NCI-H2227 treated with DMSO at 0.1 percent for 48 hours (cell line): ENCODE results near the gene ZNF175.

Source experiments
- DNase-seq: peaks from one replicate; lab custom pipeline; 2025; lab: John Stamatoyannopoulos, UW

The ZNF175 gene

GRCh38 chr19:51550848-51551672 lies 20.0 kb upstream of the ZNF175 start:
- no peak for DNase-seq

GRCh38 chr19:51551673-51552432 lies 19.2 kb upstream of the ZNF175 start:
- no peak for DNase-seq

- no peak for DNase-seq
These were observed 18.5 kb upstream of the ZNF175 start for GRCh38 chr19:51552608-51552995.

GRCh38 chr19:51552996-51553725 lies 17.9 kb upstream of the ZNF175 start:
- no peak for DNase-seq

- no peak for DNase-seq
These were observed 11.8 kb upstream of the ZNF175 start for GRCh38 chr19:51559240-51559639.

- DNase-seq = no peak
These were observed 10.7 kb upstream of the ZNF175 start for GRCh38 chr19:51560339-51560738.

GRCh38 chr19:51564791-51565190 lies 6.3 kb upstream of the ZNF175 start:
- DNase-seq = no peak

GRCh38 chr19:51565583-51565982 lies 5.5 kb upstream of the ZNF175 start:
- no peak for DNase-seq

GRCh38 chr19:51566489-51567100 lies 4.5 kb upstream of the ZNF175 start:
- DNase-seq = no peak

GRCh38 chr19:51567583-51567982 lies 3.5 kb upstream of the ZNF175 start:
- DNase-seq = no peak

GRCh38 chr19:51568456-51568855 lies 2.6 kb upstream of the ZNF175 start:
- no peak for DNase-seq

- DNase-seq = no peak
These were observed 516 bp downstream of the ZNF175 start for GRCh38 chr19:51571599-51571998.

- no peak for DNase-seq
These were observed 1.3 kb downstream of the ZNF175 start for GRCh38 chr19:51572410-51572809.

GRCh38 chr19:51572908-51573307 lies 1.8 kb downstream of the ZNF175 start:
- DNase-seq = no peak

- DNase-seq = no peak
These were observed 2.2 kb downstream of the ZNF175 start for GRCh38 chr19:51573331-51573730.

GRCh38 chr19:51576850-51577249 lies 5.8 kb downstream of the ZNF175 start:
- DNase-seq = no peak

GRCh38 chr19:51586103-51586728 lies 15.1 kb downstream of the ZNF175 start:
- no peak for DNase-seq

GRCh38 chr19:51586799-51587198 lies 15.7 kb downstream of the ZNF175 start:
- no peak for DNase-seq

GRCh38 chr19:51587264-51588191 lies 16.4 kb downstream of the ZNF175 start:
- no peak for DNase-seq

GRCh38 chr19:51589511-51589910 lies 18.4 kb downstream of the ZNF175 start:
- DNase-seq = no peak

GRCh38 chr19:51590441-51590840 lies 19.4 kb downstream of the ZNF175 start:
- DNase-seq = no peak
